GM12878 (cell line): ENCODE results near the gene CACNA1I. TPM values are rescaled to one million over a fixed set of nuclear protein-coding genes. Genes with fewer than 3 reads are reported as not detected.

Experiments used
- ATAC-seq: fragments of 200-7000 bp; cut with Tn5 transposase; 3 replicates; pipeline ENCODE4 v1.9.1; 2020; ENCODE audit warnings: mild to moderate bottlenecking, moderate library complexity
- BruUV-seq: library from RNA; stranded (reverse); fragments of 400-500 nt; replicated peaks from 2 replicates; lab custom pipeline; 2021; lab: Mats Ljungman, UMichigan
- CTCF ChIA-PET: fragments of 300-600 bp; sonication (Branson Sonifier 250); formaldehyde crosslinking; extraction: SDS; loops from one replicate; lab custom pipeline; 2021; ENCODE audit warnings: inconsistent platforms; lab: Yijun Ruan, JAX
- POLR2A ChIA-PET: fragments of 350-600 bp; formaldehyde crosslinking; extraction: SDS; loops from one replicate; lab custom pipeline; 2021; ENCODE audit warnings: inconsistent platforms; lab: Charles Lee
- RAD21 ChIA-PET: fragments of 300-600 bp; sonication (Branson Sonifier 250); formaldehyde crosslinking; loops from one replicate; lab custom pipeline; 2023; ENCODE audit warnings: antibody characterized with exemption; ENCODE audit not compliant: unreplicated experiment; lab: Charles Lee
- SMC1A ChIA-PET: fragments of 300-600 bp; sonication (Branson Sonifier 250); formaldehyde crosslinking; loops from one replicate; lab custom pipeline; 2023; ENCODE audit not compliant: unreplicated experiment, uncharacterized antibody; lab: Charles Lee
- DNase-seq: peaks from one replicate; pipeline ENCODE4 v3.0.0-alpha.2; 2011; ENCODE audit warnings: low read depth, low spot score
- FAIRE-seq: peaks from 3 replicates; lab custom pipeline; 2011; peaks lifted over from hg19 to GRCh38; lab: Jason Lieb, UNC
- H2AFZ ChIP-seq: 2 replicates; pipeline ENCODE4 v1.6.0; 2011; ENCODE audit warnings: low read depth, low read length, control low read depth; ENCODE audit not compliant: control insufficient read depth
- H3K27ac ChIP-seq: 2 replicates; pipeline ENCODE4 v1.5.1; 2011; ENCODE audit warnings: control low read depth; ENCODE audit not compliant: control insufficient read depth, insufficient read depth
- H3K27me3 ChIP-seq, 2 experiments: replicated peaks in 1 of 2; 2 replicates each; pipeline versions ENCODE4 v1.6.0 to v1.6.1; 2011; ENCODE audit warnings: low read length in 1 of 2; ENCODE audit not compliant: control insufficient read depth in 2 of 2, insufficient read depth in 2 of 2
- H3K36me3 ChIP-seq, 2 experiments: 2 replicates each; pipeline ENCODE4 v1.5.1; 2011; ENCODE audit warnings: low read length in 1 of 2; ENCODE audit not compliant: control insufficient read depth in 2 of 2, insufficient read depth in 2 of 2
- H3K4me1 ChIP-seq: 2 replicates; pipeline ENCODE4 v1.6.1; 2011; ENCODE audit warnings: mild to moderate bottlenecking, low read length, moderate library complexity, mixed read lengths; ENCODE audit not compliant: control insufficient read depth, insufficient read depth
- H3K4me2 ChIP-seq: 2 replicates; pipeline ENCODE4 v1.6.0; 2011; ENCODE audit warnings: control low read depth; ENCODE audit not compliant: control insufficient read depth, insufficient read depth
- H3K4me3 ChIP-seq: fragments of 200-600 bp; sonication (generic); 2 replicates; pipeline ENCODE4 v1.5.1; 2016
- H3K79me2 ChIP-seq: 2 replicates; pipeline ENCODE4 v1.6.0; 2011; ENCODE audit warnings: low read length; ENCODE audit not compliant: control insufficient read depth, insufficient read depth
- H3K9ac ChIP-seq: 2 replicates; pipeline ENCODE4 v1.8.0; 2011; ENCODE audit warnings: low read length, control low read depth, mixed read lengths; ENCODE audit not compliant: control insufficient read depth, insufficient read depth
- H3K9me3 ChIP-seq: replicated peaks from 3 replicates; pipeline ENCODE4 v1.5.1; 2011; ENCODE audit warnings: mild to moderate bottlenecking, low read length; ENCODE audit not compliant: control insufficient read depth, insufficient read depth
- H4K20me1 ChIP-seq: 2 replicates; pipeline ENCODE4 v1.6.0; 2011; ENCODE audit not compliant: control insufficient read depth, insufficient read depth
- CEBPZ ChIP-seq: fragments of 150-350 bp; IDR thresholded peaks from 2 replicates; pipeline ENCODE4 v1.6.1; 2016; ENCODE audit warnings: low read depth, low read length
- JUND ChIP-seq: IDR thresholded peaks from 2 replicates; pipeline ENCODE4 v1.6.1; 2012; ENCODE audit warnings: low read depth, mild to moderate bottlenecking, low read length, improper control_type of control experiment, moderate library complexity
- MYB ChIP-seq: fragments of 150-350 bp; IDR thresholded peaks from 2 replicates; pipeline ENCODE4 v1.6.1; 2014; ENCODE audit warnings: mild to moderate bottlenecking, low read depth, low read length, borderline replicate concordance
- PML ChIP-seq: IDR thresholded peaks from 2 replicates; pipeline ENCODE4 v1.6.1; 2012; ENCODE audit warnings: low read length, inconsistent platforms
- RBBP5 ChIP-seq: fragments of 200-600 bp; sonication (generic); conservative IDR thresholded peaks from 2 replicates; pipeline ENCODE4 v1.6.1; 2016
- SIN3A ChIP-seq: IDR thresholded peaks from 2 replicates; pipeline ENCODE4 v1.6.1; 2012; ENCODE audit warnings: low read depth, low read length, improper control_type of control experiment
- SMARCA5 ChIP-seq: fragments of 450-650 bp; IDR thresholded peaks from 2 replicates; pipeline ENCODE4 v1.6.1; 2017; ENCODE audit warnings: mild to moderate bottlenecking
- SREBF2 ChIP-seq: IDR thresholded peaks from 2 replicates; pipeline ENCODE4 v1.6.1; 2012; ENCODE audit warnings: mild to moderate bottlenecking, low read length
- SRF ChIP-seq, 2 experiments: IDR thresholded peaks; 2 replicates each; pipeline ENCODE4 v1.6.1; 2011; ENCODE audit warnings: low read depth in 2 of 2, low read length in 2 of 2, mild to moderate bottlenecking in 1 of 2, moderate library complexity in 1 of 2
- USF1 ChIP-seq: IDR thresholded peaks from 2 replicates; pipeline ENCODE4 v1.6.1; 2011; ENCODE audit warnings: borderline replicate concordance, low read depth, mild to moderate bottlenecking, moderate library complexity, mixed read lengths, low read length; ENCODE audit not compliant: insufficient read depth; ENCODE audit errors: extremely low read length
- ZBTB33 ChIP-seq: fragments of 450-650 bp; IDR thresholded peaks from 2 replicates; pipeline ENCODE4 v1.6.1; 2017; ENCODE audit warnings: mild to moderate bottlenecking
- ZNF217 ChIP-seq: fragments of 450-650 bp; IDR thresholded peaks from 2 replicates; pipeline ENCODE4 v1.6.1; 2017; ENCODE audit warnings: antibody characterized with exemption, mild to moderate bottlenecking
- ZNF687 ChIP-seq: fragments of 450-650 bp; IDR thresholded peaks from 2 replicates; pipeline ENCODE4 v1.6.1; 2017; ENCODE audit warnings: mild to moderate bottlenecking, moderate library complexity
- WGBS: methylation state at CpG from one replicate; pipeline ENCODE4 v1.1.6; 2016; ENCODE audit warnings: low lambda C conversion rate; ENCODE audit not compliant: insufficient replicate concordance, insufficient coverage; ENCODE audit errors: missing lambda C conversion rate; 5-methylcytosine and 5-hydroxymethylcytosine counted together
- in situ Hi-C: fragments of 300-500 bp; cut with MboI; formaldehyde crosslinking; loops from 9 replicates; pipeline ENCODE4 v1.14.3; 2018; ENCODE audit warnings: mixed read lengths
- intact Hi-C: fragments of 100-400 bp; cut with micrococcal nuclease; formaldehyde crosslinking; loops from one replicate; pipeline ENCODE4 v1.14.2; 2022; ENCODE audit not compliant: unreplicated experiment
- polyA plus RNA-seq, 11 experiments: library from polyadenylated mRNA; depleted of rRNA in 4 of 11; unstranded in 6 of 11; stranded (reverse) in 5 of 11; fragments of >200 nt; fragmentation: Nextera tagmentation in 4 of 11; fragmentation: Illumina TruSeq in 1 of 11; extraction: Ambion mirVana in 4 of 11; extraction: Trizol in 1 of 11; gene quantifications; 1 replicate in 1 of 11; 2 replicates in 10 of 11; pipeline versions ENCODE4 v1.2.1 to v1.2.3, GENCODE V29; 2011 to 2016; ENCODE audit warnings: inconsistent platforms in 2 of 11, missing spikeins in 2 of 11, low read depth in 1 of 11
- total RNA-seq, 4 experiments: library from RNA; depleted of rRNA in 3 of 4; stranded (reverse); fragments of >200 nt in 3 of 4; fragmentation: Illumina TruSeq in 1 of 4; extraction: Trizol in 1 of 4; gene quantifications; 2 replicates each; pipeline versions ENCODE4 v1.2.1 to v1.2.3, GENCODE V29; 2013 to 2021

The CACNA1I gene
- total and polyA plus RNA-seq, 10 of the 15 experiments (the other 5 are each of a cell fraction or from before 2014, with no cell fraction given), result 0.01 to 0.03 TPM; not detected in 8

- TF ChIP-seq ZBTB33 (no peak), JUND (no peak), SMARCA5 (no peak), SRF (IDR thresholded peaks at IDR 0.05; ENCODE audit: low read depth in 2 of 2, low read length in 2 of 2) (no peak)
These were observed 7.3 kb downstream of the CACNA1I start (continued) for GRCh38 chr22:39577900-39578299.

DNA sequence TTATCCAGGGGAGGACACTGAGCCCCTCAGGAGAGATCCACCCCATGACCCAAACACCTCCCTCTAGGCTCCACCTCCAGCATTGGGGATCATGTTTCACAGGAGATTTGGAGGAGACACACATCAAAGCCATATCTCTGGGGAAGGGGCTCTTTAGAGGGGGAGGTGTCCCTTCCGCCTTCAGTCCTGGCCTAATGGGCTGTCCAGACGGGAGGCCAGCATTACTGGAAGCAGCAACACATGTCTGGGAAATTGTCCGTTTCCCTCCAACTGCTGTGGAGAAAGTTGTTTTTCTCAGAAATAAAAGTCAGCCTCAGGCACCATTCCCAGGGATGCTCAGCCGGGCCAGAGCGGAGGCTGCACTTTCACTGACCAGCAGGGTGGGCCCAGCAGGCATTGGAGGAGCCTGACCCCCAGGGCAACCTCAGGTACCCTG lies 9.5 kb downstream of the CACNA1I start:
- H3K27me3 ChIP-seq, result peaks cover 3 to 6% of the 10 kb centered on the region in 2 experiments; a peak in 3 of 4 replicates
- 29% methylated on average over 5 of the region's 5 CpGs for WGBS
- H3K4me3 ChIP-seq, result no peak overlapping the region
- no peaks in the 10 kb centered on the region; the same call in 1 of the 2 replicates for H4K20me1 ChIP-seq
- no peak overlapping the region for H3K9ac ChIP-seq
- DNase-seq, result no peak
- H3K27ac ChIP-seq, result no peak overlapping the region
- RAD21 ChIA-PET, result no interaction called here
- intact Hi-C loops (no loop called here), in situ Hi-C loops (no loop called here)
- no peaks in the 10 kb centered on the region; the same call in 2 of the 3 replicates for H3K9me3 ChIP-seq
- POLR2A ChIA-PET, result no interaction called here
- H3K4me2 ChIP-seq, result no peak overlapping the region
- no peak overlapping the region for H2AFZ ChIP-seq
- no TSS peak for BruUV-seq
- CTCF ChIA-PET, result no interaction called here
- ATAC-seq, result no peak
- no peak for FAIRE-seq
- SMC1A ChIA-PET, result no interaction called here
- no peaks in the 10 kb centered on the region for H3K36me3 ChIP-seq
- H3K79me2 ChIP-seq, result no peaks in the 10 kb centered on the region
- H3K4me1 ChIP-seq, result no peaks in the 10 kb centered on the region
- TF ChIP-seq PML (no peak), ZNF217 (no peak), RBBP5 (no peak), CEBPZ (no peak), SMARCA5 (no peak), ZNF687 (no peak), SREBF2 (no peak), SIN3A (no peak), USF1 (no peak), MYB (no peak)
